Measurements from ENCODE around the gene CGB7. TPM values are rescaled to one million over a fixed set of nuclear protein-coding genes. Genes with fewer than 3 reads are reported as not detected.

The CGB7 gene
- total and polyA plus RNA-seq, 2 donors (not counting 1 experiment from before 2014, with no cell fraction given) = not detected

GRCh38 chr19:49097453-49098288 lies 40.1 kb upstream of the CGB7 start:
- no peaks in the 10 kb centered on the region for H3K9me3 Mint-ChIP-seq (ENCODE audit: insufficient read depth)
- no peaks in the 10 kb centered on the region for H3K27me3 ChIP-seq (replicated peaks in 1 of 4; ENCODE audit: control extremely low read depth in 1 of 4, control insufficient read depth in 3 of 4, insufficient read depth in 4 of 4, low read length in 3 of 4)
- H3K79me2 ChIP-seq (ENCODE audit: control insufficient read depth, insufficient read depth, low read length) = peaks cover 54% of the 10 kb centered on the region

More at GRCh38 chr19:49097453-49098288, 40.1 kb upstream of the CGB7 start:
- ATAC-seq (ENCODE audit: low read depth) (peak; percentile 95), DNase-seq (peak; percentile 84)
- Histone ChIP-seq H3K4me3 (ENCODE audit: control extremely low read depth in 1 of 5, extremely low read depth in 1 of 5, insufficient read depth in 1 of 5, low read depth in 2 of 5, low read length in 4 of 5) (no peak overlapping the region), H3K9me3 (ENCODE audit: control extremely low read depth in 1 of 3, control insufficient read depth in 2 of 3, insufficient read depth in 1 of 3, low read length in 2 of 3) (no peaks in the 10 kb centered on the region), H3K27ac (ENCODE audit: low read length in 2 of 2) (no peak overlapping the region), H2AFZ (ENCODE audit: insufficient read depth, low read depth, low read length, poor library complexity, severe bottlenecking) (no peak overlapping the region), H3K4me1 (ENCODE audit: control insufficient read depth in 2 of 2, insufficient read depth in 2 of 2, low read length in 2 of 2) (no peaks in the 10 kb centered on the region), H3K9ac (ENCODE audit: low read length) (no peak overlapping the region), H3K36me3 (replicated peaks in 1 of 2; ENCODE audit: control extremely low read depth in 1 of 2, control insufficient read depth in 1 of 2, extremely low read depth in 1 of 2, insufficient read depth in 2 of 2, low read length in 1 of 2) (peaks cover 1 to 69% of the 10 kb centered on the region in 2 experiments), H3K4me2 (replicated peaks; ENCODE audit: low read depth, low read length, poor library complexity, severe bottlenecking) (no peak overlapping the region), H4K20me1 (ENCODE audit: control insufficient read depth, insufficient read depth, low read length, poor library complexity, severe bottlenecking) (peaks cover 93% of the 10 kb centered on the region)
- H3K27me3 Mint-ChIP-seq = no peaks in the 10 kb centered on the region
- H3K4me3 Mint-ChIP-seq = no peak overlapping the region
- H3K4me1 Mint-ChIP-seq = peaks cover 4% of the 10 kb centered on the region
- H3K27ac Mint-ChIP-seq = no peak overlapping the region
- ChIA-PET POLR2A (interaction anchor here (0.6 to 1.0 kb wide), 3 partner anchors 101 to 371 kb away, joined by 4 to 10 read pairs (median 4); no protein-coding TSS in a partner anchor), CTCF (interaction anchor here (0.6 to 4.5 kb wide), 53 partner anchors 8 to 467 kb away, joined by 3 to 89 read pairs (median 4); partner anchors contain the start of genes CGB7, HRC, LIN7B and PIH1D1)
- TF ChIP-seq EZH2 (IDR thresholded peaks at IDR 0.05; ENCODE audit: borderline replicate concordance, insufficient read depth, low read depth, low read length, poor library complexity, severe bottlenecking) = no peak
- TF ChIP-seq CTCF (IDR thresholded peaks at IDR 0.05) = peak; percentile 99
- intact Hi-C loops (cut with micrococcal nuclease) = loop anchor here (1.0 to 2.0 kb wide), 5 partner anchors 17 to 128 kb away; partner anchors contain the start of gene LIN7B
- 64% methylated on average over 5 of the region's 8 CpGs for WGBS (ENCODE audit: insufficient coverage)
